ENCODE results near the gene MYCBPAP. TPM values are rescaled to one million over a fixed set of nuclear protein-coding genes. Genes with fewer than 3 reads are reported as not detected.

The MYCBPAP gene
- polyA plus RNA-seq, 2 of the 4 experiments (the other 2 are of a cell fraction), result 0.93 to 2.5 TPM

- WGBS (ENCODE audit: missing lambda C conversion rate), result 81% methylated on average over 10 of the region's 10 CpGs
- H3K27ac ChIP-seq, result no peak overlapping the region
- H3K4me2 ChIP-seq, result no peak overlapping the region
- no peaks in the 10 kb centered on the region for H3K4me1 ChIP-seq
- no peak for ATAC-seq
- no peaks in the 10 kb centered on the region for H3K9me3 ChIP-seq
- DNase-seq (ENCODE audit: low read depth in 1 of 2, low spot score in 1 of 2), result no peak
- FAIRE-seq, result no peak
- H3K4me3 ChIP-seq, result no peak overlapping the region
- CTCF ChIA-PET, result interaction anchor here (0.8 to 2.6 kb wide), 5 partner anchors 19 to 329 kb away, joined by 3 to 12 read pairs (median 5); partner anchors contain the start of gene RSAD1
- POLR2A ChIA-PET, result no interaction called here
- TF ChIP-seq NFE2L2 (conservative IDR thresholded peaks at IDR 0.05; ENCODE audit: low read length), result no peak
- no peak for TF ChIP-seq HMGXB4 (CRISPR knock-in tag; IDR thresholded peaks at IDR 0.05; ENCODE audit: borderline replicate concordance)
- TF ChIP-seq EHF (CRISPR knock-in tag; IDR thresholded peaks at IDR 0.05), result no peak
- no peak for TF ChIP-seq JUN (IDR thresholded peaks at IDR 0.05)
- no peak for TF ChIP-seq HES2 (IDR thresholded peaks at IDR 0.05)
Observed at GRCh38 chr17:50522766-50523165, 14.5 kb downstream of the MYCBPAP start.

- ChIA-PET POLR2A (no interaction called here), CTCF (interaction anchor here (0.8 to 2.6 kb wide), 7 partner anchors 18 to 329 kb away, joined by 3 to 12 read pairs (median 5); partner anchors contain the start of gene RSAD1)
- no peak for DNase-seq (ENCODE audit: low read depth in 1 of 2, low spot score in 1 of 2)
- Histone ChIP-seq H3K4me1 (no peaks in the 10 kb centered on the region), H3K4me3 (no peak overlapping the region), H3K27ac (no peak overlapping the region), H3K9me3 (no peaks in the 10 kb centered on the region), H3K4me2 (no peak overlapping the region)
- WGBS (ENCODE audit: missing lambda C conversion rate), result 40% methylated on average over 2 of the region's 2 CpGs
- FAIRE-seq, result no peak
- TF ChIP-seq CHD2 (IDR thresholded peaks at IDR 0.05; ENCODE audit: low read length, partially characterized antibody), result no peak
- no peak for TF ChIP-seq CEBPB (IDR thresholded peaks at IDR 0.05)
- no peak for TF ChIP-seq HOXB13 (CRISPR knock-in tag; IDR thresholded peaks at IDR 0.05; ENCODE audit: low read depth)
- no peak for TF ChIP-seq ZFP36 (IDR thresholded peaks at IDR 0.05; ENCODE audit: borderline replicate concordance, partially characterized antibody)
- no peak for TF ChIP-seq EHMT2 (IDR thresholded peaks at IDR 0.05; ENCODE audit: low read depth)
- no peak for TF ChIP-seq MAX (IDR thresholded peaks at IDR 0.05)
- no peak for TF ChIP-seq CBX2 (IDR thresholded peaks at IDR 0.05; ENCODE audit: borderline replicate concordance, low read depth)
- no peak for TF ChIP-seq PHF8 (IDR thresholded peaks at IDR 0.05; ENCODE audit: borderline replicate concordance, low read depth)
- no peak for TF ChIP-seq HOXA7 (CRISPR knock-in tag; IDR thresholded peaks at IDR 0.05)
- no peak for TF ChIP-seq E2F6 (IDR thresholded peaks at IDR 0.05; ENCODE audit: borderline replicate concordance, low read depth)
- no peak for TF ChIP-seq REST (IDR thresholded peaks at IDR 0.05)
- no peak for TF ChIP-seq RFX5 (IDR thresholded peaks at IDR 0.05)
- TF ChIP-seq CBX8 (IDR thresholded peaks at IDR 0.05), result no peak
- no peak for TF ChIP-seq SMC3 (IDR thresholded peaks at IDR 0.05)
- TF ChIP-seq EHF (CRISPR knock-in tag; IDR thresholded peaks at IDR 0.05), result no peak
- no peak for TF ChIP-seq EP300 (IDR thresholded peaks at IDR 0.05)
- ATAC-seq, result no peak
Observed at GRCh38 chr17:50523208-50523607, 15.0 kb downstream of the MYCBPAP start.

All from A549 (cell line).